ENCODE data around the gene FOXC1. TPM values are rescaled to one million over a fixed set of nuclear protein-coding genes. Genes with fewer than 3 reads are reported as not detected.

FOXC1 gene
- total and polyA plus RNA-seq, 9 of the 15 experiments (the other 6 are each of a cell fraction or from before 2014, with no cell fraction given) = not detected

GRCh38 chr6:1598886-1599285 lies 10.8 kb upstream of the FOXC1 start (continued):
- TF ChIP-seq YY1 (IDR thresholded peaks at IDR 0.05; ENCODE audit: borderline replicate concordance in 1 of 3, control insufficient read depth in 1 of 3, extremely low read depth in 1 of 3, insufficient read depth in 3 of 3, insufficient read length in 1 of 3, insufficient replicate concordance in 2 of 3, low read depth in 1 of 3, low read length in 2 of 3) = no peak
- TF ChIP-seq CHAMP1 (IDR thresholded peaks at IDR 0.05) = no peak
- TF ChIP-seq ZNF263 (CRISPR knock-in tag; IDR thresholded peaks at IDR 0.05; ENCODE audit: borderline replicate concordance) = no peak
- no peak for TF ChIP-seq POLR2AphosphoS5 (IDR thresholded peaks at IDR 0.05; ENCODE audit: control insufficient read depth, insufficient read depth, low read depth, low read length)

GRCh38 chr6:1599469-1599868 lies 10.2 kb upstream of the FOXC1 start:
- no peaks in the 10 kb centered on the region for H3K36me3 ChIP-seq (ENCODE audit: control insufficient read depth, insufficient read depth, low read length)
- no peak overlapping the region for H3K9ac ChIP-seq (ENCODE audit: insufficient read depth in 1 of 2, low read depth in 2 of 2, low read length in 2 of 2)
- no peaks in the 10 kb centered on the region for H3K9me1 ChIP-seq (ENCODE audit: control insufficient read depth, insufficient read depth, low read length)
- CTCF ChIA-PET (ENCODE audit: low intra/inter-chr PET ratio) = interaction anchor here (1.3 kb wide), 1 partner anchor 1035 kb away, joined by 3 read pairs; no protein-coding TSS in a partner anchor
- H3K4me2 ChIP-seq (ENCODE audit: insufficient read depth, low read length) = no peak overlapping the region
- in situ Hi-C loops (cut with MboI) (loop anchor here (10.0 kb wide), 1 partner anchor 755 kb away; no protein-coding TSS in a partner anchor), intact Hi-C loops (cut with micrococcal nuclease) (loop anchor here (5.0 kb wide), 2 partner anchors 443 to 1143 kb away; no protein-coding TSS in a partner anchor)
- FAIRE-seq = no peak
- no peaks in the 10 kb centered on the region for H3K79me2 ChIP-seq (ENCODE audit: control insufficient read depth, insufficient read depth, low read length)
- no peak overlapping the region for H2AFZ ChIP-seq (ENCODE audit: low read depth, low read length)
- ATAC-seq = no peak
- no peak overlapping the region for H3K4me3 ChIP-seq
- no peak for DNase-seq (ENCODE audit: extremely low read depth in 1 of 4, low spot score in 3 of 4)
- peaks cover 18% of the 10 kb centered on the region; the same call in 1 of the 2 replicates for H4K20me1 ChIP-seq (replicated peaks; ENCODE audit: control insufficient read depth, insufficient read depth, low read length)
- TF ChIP-seq ZNF57 (CRISPR knock-in tag; IDR thresholded peaks at IDR 0.05) = no peak
- peak; percentile 61; the same call in 1 of the 2 replicates for TF ChIP-seq EZH2 (IDR thresholded peaks at IDR 0.05; ENCODE audit: borderline replicate concordance, low read depth, low read length)
- TF ChIP-seq GTF2E2 (tag; IDR thresholded peaks at IDR 0.05) = 0 out of 2 replicates have a peak, but pooled peaks have one; percentile 17
- TF ChIP-seq RAD21 (CRISPR knock-in tag; conservative IDR thresholded peaks at IDR 0.05 in 1 of 2, IDR thresholded peaks at IDR 0.05 in 1 of 2) = peak in 1 of 2 experiments; percentile 13; a peak in 1 of 4 replicates
- no peaks in the 10 kb centered on the region for H3K9me3 ChIP-seq (replicated peaks; ENCODE audit: control insufficient read depth, insufficient read depth, low read depth, low read length)
- WGBS (ENCODE audit: insufficient coverage, low coverage, missing lambda C conversion rate) = 1% methylated on average over 10 of the region's 10 CpGs
- BruUV-seq (replicated peaks) = no TSS peak
- H3K27me3 ChIP-seq (ENCODE audit: control insufficient read depth in 2 of 2, insufficient read depth in 2 of 2, low read length in 2 of 2) = peaks cover 58 to 83% of the 10 kb centered on the region in 2 experiments
- peaks cover 0 to 15% of the 10 kb centered on the region in 2 experiments; a peak in 1 of 5 replicates for H3K4me1 ChIP-seq (replicated peaks in 1 of 2; ENCODE audit: control insufficient read depth in 2 of 2, insufficient read depth in 2 of 2, low read length in 2 of 2)
- H3K27ac ChIP-seq (ENCODE audit: extremely low read depth, low read depth, low read length) = no peak overlapping the region
- POLR2A ChIA-PET = interaction anchor here (0.7 kb wide), 1 partner anchor 13 kb away, joined by 3 read pairs; no protein-coding TSS in a partner anchor

Data from K562 (cell line).